Bladder microvascular endothelial cell (primary cell): Measurements from ENCODE around the gene ZNF8. TPM values are rescaled to one million over a fixed set of nuclear protein-coding genes. Genes with fewer than 3 reads are reported as not detected.

Source experiments
- total RNA-seq: library from RNA; depleted of rRNA; stranded (reverse); fragments of >200 nt; gene quantifications from 2 replicates; pipeline ENCODE4 v1.2.3, GENCODE V29; 2014

Gene ZNF8
- total RNA-seq: 2.6 and 5.2 TPM in 2 replicates

DNA sequence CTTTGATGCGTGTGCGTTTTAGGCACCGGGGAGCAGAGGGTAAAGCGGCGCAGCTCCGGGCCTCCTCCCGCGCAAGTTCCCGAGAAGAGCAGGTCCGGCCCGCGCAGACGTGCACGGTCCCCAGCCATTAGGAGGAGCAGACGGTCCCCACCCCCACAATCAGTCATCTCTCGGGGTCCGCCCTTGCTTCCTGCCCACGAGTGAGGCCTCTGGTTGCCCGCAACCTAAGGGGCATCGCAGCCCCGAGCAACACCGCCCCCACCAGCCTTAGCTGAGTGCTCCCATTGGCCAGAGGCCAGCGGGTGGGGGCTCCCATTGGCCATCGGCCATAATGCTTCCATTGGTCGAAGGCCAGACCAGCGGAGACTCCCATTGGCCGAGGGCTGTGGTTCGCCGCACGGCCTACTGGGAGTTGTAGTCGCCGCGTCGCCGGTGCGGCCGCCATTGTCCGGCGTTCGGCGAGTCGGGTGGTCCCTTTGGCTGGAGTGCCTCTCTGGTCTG, at the start of gene ZNF8:
Gene ZNF8 (plus strand): TSS at position 415 of the 501 bp plus-strand sequence. CDS start 127 bp downstream, outside the sequence.

DNA sequence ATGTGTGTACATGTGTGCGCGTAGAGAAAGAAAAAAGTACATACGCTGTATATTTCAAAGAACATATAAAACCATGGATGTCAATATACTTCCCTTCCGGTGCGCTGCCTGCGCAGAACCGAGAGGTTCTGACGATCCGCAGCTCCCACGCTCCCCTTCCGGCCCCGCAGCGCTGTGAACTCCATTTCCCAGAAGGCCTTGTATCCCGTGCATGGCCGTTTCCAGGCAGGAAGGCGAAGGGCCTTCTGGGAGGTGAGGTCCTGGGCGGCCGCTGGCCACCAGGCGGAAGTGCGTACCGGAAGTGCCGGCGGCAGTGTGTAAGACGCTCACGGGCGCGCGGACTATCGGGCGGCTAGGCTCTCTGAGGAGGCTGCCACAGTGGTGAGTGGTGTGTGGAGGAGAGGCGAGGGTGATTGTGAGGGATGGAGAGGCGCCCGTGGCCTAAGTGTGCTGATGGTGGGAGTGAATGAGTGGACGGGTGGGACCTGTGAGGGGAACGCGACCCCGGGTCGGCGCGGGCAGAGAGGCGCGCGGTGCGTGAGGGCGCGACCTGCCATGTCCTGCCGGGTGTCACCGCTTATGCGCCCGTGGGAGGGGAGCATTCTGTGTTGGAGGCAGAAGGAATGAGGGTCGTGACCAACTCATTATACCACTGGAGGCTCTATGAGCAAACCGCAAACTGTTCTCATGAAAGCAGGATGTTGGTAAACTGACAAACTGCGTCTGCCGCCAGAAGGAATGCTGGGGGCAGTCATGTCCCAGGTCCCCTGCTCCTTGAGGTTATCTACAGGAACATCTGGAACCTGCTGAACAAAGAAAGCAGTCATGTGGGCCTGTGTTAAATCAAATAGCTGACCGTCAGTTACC, 26.5 kb downstream of the ZNF8 start, which contains the start of gene ERVK3-1:
Gene ERVK3-1 (plus strand): TSS at position 313 of the 867 bp plus-strand sequence. CDS start 6,792 bp downstream, outside the sequence.

DNA sequence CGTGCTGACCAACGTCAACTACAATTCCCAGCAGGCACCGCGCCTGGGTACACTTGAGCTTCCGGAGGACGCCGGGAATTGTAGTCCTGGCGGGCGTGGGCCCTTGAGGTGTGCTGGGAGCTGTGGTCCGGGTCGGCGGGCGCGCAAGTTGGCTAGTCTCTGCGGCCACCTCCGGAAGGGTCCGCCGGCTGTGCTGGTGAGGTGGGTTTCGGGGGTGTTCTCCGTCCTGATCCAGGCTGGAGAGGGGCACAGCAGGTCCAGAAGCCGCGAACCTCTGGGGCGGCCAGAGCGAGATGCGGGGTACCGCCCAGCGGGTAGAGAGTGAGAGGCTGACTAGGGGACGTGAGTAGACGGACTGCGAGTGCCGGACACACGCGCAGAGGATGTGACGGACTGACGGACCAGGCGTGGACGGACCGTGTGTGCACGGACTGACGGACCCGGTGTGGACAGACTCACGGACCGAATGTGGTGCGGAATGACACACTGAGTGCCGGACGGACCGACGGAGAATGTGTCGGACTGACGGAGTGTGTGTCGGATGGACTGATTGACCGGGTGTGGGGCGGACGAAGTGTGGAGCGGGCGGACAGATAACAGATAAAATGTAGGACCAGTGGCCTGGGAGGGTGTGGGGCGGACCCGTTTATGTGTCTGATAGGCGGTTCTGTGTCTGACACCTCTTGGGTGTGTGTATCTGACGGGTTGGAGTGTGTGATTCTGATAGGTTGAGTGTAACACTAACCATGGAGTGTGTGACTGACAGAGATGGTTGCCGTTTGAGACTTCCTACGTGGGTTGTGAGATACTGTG, 48.4 kb downstream of the ZNF8 start, which contains the start of gene ZSCAN22:
Gene ZSCAN22 (plus strand): TSS at position 81 of the 813 bp plus-strand sequence. CDS start 7,809 bp downstream, outside the sequence.

Other genes with a start within 250 kb of the ZNF8 start
- gene ZSCAN1, start 244.9 kb upstream of the ZNF8 start, total RNA-seq: 0.16 and 0.25 TPM in 2 replicates
- gene ZNF135, start 219.7 kb upstream of the ZNF8 start, total RNA-seq: 0.97 and 2.6 TPM in 2 replicates
- gene ZSCAN18, start 180.7 kb upstream of the ZNF8 start, total RNA-seq: 15.2 and 19.6 TPM in 2 replicates
- 6.5 and 11.3 TPM in 2 replicates for gene ZNF329, start 128.2 kb upstream of the ZNF8 start, total RNA-seq
- gene ZNF274, start 95.9 kb upstream of the ZNF8 start, total RNA-seq: 14.7 and 21.0 TPM in 2 replicates
- gene ZNF544, start 50.0 kb upstream of the ZNF8 start, total RNA-seq: 36.3 and 58.2 TPM in 2 replicates
- gene ERVK3-1, start 26.4 kb downstream of the ZNF8 start, total RNA-seq: 17.0 and 32.5 TPM in 2 replicates
- 1.3 and 3.3 TPM in 2 replicates for gene ZSCAN22, start 48.0 kb downstream of the ZNF8 start, total RNA-seq
- 2.5 and 2.9 TPM in 2 replicates for gene A1BG, start 74.5 kb downstream of the ZNF8 start, total RNA-seq
- gene ZNF497, start 83.8 kb downstream of the ZNF8 start, total RNA-seq: 0.81 and 1.6 TPM in 2 replicates
- gene ZNF837, start 102.1 kb downstream of the ZNF8 start, total RNA-seq: 1.2 and 1.9 TPM in 2 replicates
- 1,823 and 2,576 TPM in 2 replicates for gene RPS5, start 108.3 kb downstream of the ZNF8 start, total RNA-seq
- not detected in 2 replicates for gene RNF225, start 116.7 kb downstream of the ZNF8 start, total RNA-seq
- gene ZNF584, start 129.7 kb downstream of the ZNF8 start, total RNA-seq: 7.6 and 11.8 TPM in 2 replicates
- gene ZNF132, start 161.2 kb downstream of the ZNF8 start, total RNA-seq: 3.7 and 6.3 TPM in 2 replicates
- 5.2 and 10.5 TPM in 2 replicates for gene ZNF324B, start 172.7 kb downstream of the ZNF8 start, total RNA-seq
- 7.6 and 11.2 TPM in 2 replicates for gene ZNF324, start 188.1 kb downstream of the ZNF8 start, total RNA-seq
- gene ZNF446, start 197.4 kb downstream of the ZNF8 start, total RNA-seq: 3.5 and 3.9 TPM in 2 replicates
- 5.9 and 11.2 TPM in 2 replicates for gene SLC27A5, start 233.0 kb downstream of the ZNF8 start, total RNA-seq
- 4.4 and 6.9 TPM in 2 replicates for gene ZBTB45, start 240.9 kb downstream of the ZNF8 start, total RNA-seq